BLaER1 (cell line): ENCODE data around the gene PCDHGA5.
"Not testable (repeated sequence)": the region's sequence is repeated elsewhere in the genome, so short reads cannot be mapped to it uniquely, and the experiment has no call there.

ENCODE experiments used
- H3K27ac ChIP-seq: shearing (Covaris generic); formaldehyde crosslinking; 2 replicates; pipeline ENCODE4 v1.8.1; 2022
- H3K27me3 ChIP-seq: shearing (Covaris generic); formaldehyde crosslinking; 2 replicates; pipeline ENCODE4 v1.8.1; 2022
- H3K36me3 ChIP-seq: shearing (Covaris generic); formaldehyde crosslinking; 2 replicates; pipeline ENCODE4 v1.8.1; 2022
- H3K4me1 ChIP-seq: shearing (Covaris generic); formaldehyde crosslinking; 2 replicates; pipeline ENCODE4 v1.8.1; 2022
- H3K4me2 ChIP-seq: shearing (Covaris generic); formaldehyde crosslinking; 2 replicates; pipeline ENCODE4 v1.8.1; 2022
- H3K4me3 ChIP-seq: shearing (Covaris generic); formaldehyde crosslinking; 2 replicates; pipeline ENCODE4 v1.8.1; 2022
- H3K9ac ChIP-seq: shearing (Covaris generic); formaldehyde crosslinking; 2 replicates; pipeline ENCODE4 v1.8.1; 2022
- H3K9me3 ChIP-seq: shearing (Covaris generic); formaldehyde crosslinking; 2 replicates; pipeline ENCODE4 v1.8.1; 2022
- H4K20me1 ChIP-seq: shearing (Covaris generic); formaldehyde crosslinking; 2 replicates; pipeline ENCODE4 v1.8.1; 2022
- Cebpa-rat ChIP-seq: shearing (Covaris generic); IDR thresholded peaks from 2 replicates; pipeline ENCODE4 v1.8.1; 2022

PCDHGA5 gene

GRCh38 chr5:141363952-141364660 is at the start of gene PCDHGA5:
Gene PCDHGA5 (plus strand): TSS chr5:141364162. CDS start chr5:141364331, 169 bp downstream.
- no peak for TF ChIP-seq Cebpa-rat
- Histone ChIP-seq H3K9me3 (peaks cover 74% of the 10 kb centered on the region), H3K27ac (no peak within 1 kb of the TSS), H4K20me1 (no peaks in the 10 kb centered on the region), H3K9ac (no peak within 1 kb of the TSS), H3K27me3 (no peaks in the 10 kb centered on the region), H3K4me2 (no peak within 1 kb of the TSS), H3K36me3 (no peaks in the 10 kb centered on the region), H3K4me3 (no peak within 1 kb of the TSS), H3K4me1 (no peaks in the 10 kb centered on the region)

- Histone ChIP-seq H3K9me3 (peaks cover 98% of the 10 kb centered on the region), H3K36me3 (peaks cover 79% of the 10 kb centered on the region), H3K4me3 (peak overlapping the region; percentile 76)
- not testable (repeated sequence) for H3K27ac ChIP-seq, H3K9ac ChIP-seq, H3K4me2 ChIP-seq, H4K20me1 ChIP-seq, H3K4me1 ChIP-seq, H3K27me3 ChIP-seq
Observed at GRCh38 chr5:141316963-141317362, 47.0 kb upstream of the PCDHGA5 start.

GRCh38 chr5:141319202-141319601 is 44.8 kb upstream of the PCDHGA5 start:
- Histone ChIP-seq H4K20me1 (peaks cover 1% of the 10 kb centered on the region; the same call in 1 of the 2 replicates), H3K9me3 (peaks cover 91% of the 10 kb centered on the region), H3K4me3 (peak overlapping the region; percentile 76), H3K36me3 (peaks cover 57% of the 10 kb centered on the region), H3K4me2 (peak overlapping the region; percentile 69), H3K9ac (no peak overlapping the region), H3K4me1 (peaks cover 6% of the 10 kb centered on the region; the same call in 1 of the 2 replicates), H3K27ac (no peak overlapping the region), H3K27me3 (no peaks in the 10 kb centered on the region)
- TF ChIP-seq Cebpa-rat: no peak

GRCh38 chr5:141319699-141320098 is 44.3 kb upstream of the PCDHGA5 start:
- no peak for TF ChIP-seq Cebpa-rat
- Histone ChIP-seq H3K27ac (no peak overlapping the region), H3K4me2 (peak overlapping the region; percentile 69), H3K4me3 (peak overlapping the region; percentile 76), H3K9me3 (peaks cover 89% of the 10 kb centered on the region), H4K20me1 (no peaks in the 10 kb centered on the region), H3K27me3 (no peaks in the 10 kb centered on the region), H3K9ac (peak overlapping the region; percentile 91; the same call in 1 of the 2 replicates), H3K36me3 (peaks cover 53% of the 10 kb centered on the region), H3K4me1 (peaks cover 6% of the 10 kb centered on the region; the same call in 1 of the 2 replicates)

GRCh38 chr5:141320225-141321169 is 43.5 kb upstream of the PCDHGA5 start, which contains the start of gene TAF7:
Gene TAF7 (minus strand): TSS chr5:141320784. CDS start chr5:141320044, 740 bp downstream.
- H3K4me1 ChIP-seq: peaks cover 6% of the 10 kb centered on the region; the same call in 1 of the 2 replicates
- peak within 1 kb of the TSS; percentile 93 for H3K27ac ChIP-seq
- H3K36me3 ChIP-seq: peaks cover 45% of the 10 kb centered on the region
- H3K4me3 ChIP-seq: peak within 1 kb of the TSS; percentile 76
- no peaks in the 10 kb centered on the region for H3K27me3 ChIP-seq
- peaks cover 87% of the 10 kb centered on the region for H3K9me3 ChIP-seq
- peak within 1 kb of the TSS; percentile 69 for H3K4me2 ChIP-seq
- no peak for TF ChIP-seq Cebpa-rat
- H4K20me1 ChIP-seq: no peaks in the 10 kb centered on the region
- H3K9ac ChIP-seq: peak within 1 kb of the TSS; percentile 91

- no peak overlapping the region for H3K27ac ChIP-seq
- peaks cover 80% of the 10 kb centered on the region for H3K9me3 ChIP-seq
- no peaks in the 10 kb centered on the region for H3K27me3 ChIP-seq
- no peak overlapping the region for H3K9ac ChIP-seq
- peaks cover 12% of the 10 kb centered on the region for H3K4me1 ChIP-seq
- H3K36me3 ChIP-seq: peaks cover 31% of the 10 kb centered on the region
- no peak for TF ChIP-seq Cebpa-rat
- H4K20me1 ChIP-seq: no peaks in the 10 kb centered on the region
- H3K4me2 ChIP-seq: no peak overlapping the region
- no peak overlapping the region for H3K4me3 ChIP-seq
Observed at GRCh38 chr5:141322261-141322660, 41.7 kb upstream of the PCDHGA5 start.

- Histone ChIP-seq H3K4me3 (peak overlapping the region; percentile 67), H3K4me1 (peaks cover 9% of the 10 kb centered on the region), H3K9me3 (peaks cover 81% of the 10 kb centered on the region), H4K20me1 (no peaks in the 10 kb centered on the region), H3K9ac (peak overlapping the region; percentile 82), H3K27me3 (no peaks in the 10 kb centered on the region), H3K4me2 (peak overlapping the region; percentile 69), H3K36me3 (peaks cover 26% of the 10 kb centered on the region), H3K27ac (peak overlapping the region; percentile 84)
- TF ChIP-seq Cebpa-rat: no peak
Observed at GRCh38 chr5:141326088-141326854, 37.7 kb upstream of the PCDHGA5 start.

GRCh38 chr5:141328231-141328630 is 35.7 kb upstream of the PCDHGA5 start:
- H3K4me1 ChIP-seq: peaks cover 6% of the 10 kb centered on the region
- TF ChIP-seq Cebpa-rat: no peak
- no peak overlapping the region for H3K27ac ChIP-seq

More at GRCh38 chr5:141328231-141328630, 35.7 kb upstream of the PCDHGA5 start:
- Histone ChIP-seq H3K9me3 (peaks cover 82% of the 10 kb centered on the region), H3K27me3 (no peaks in the 10 kb centered on the region), H3K4me3 (0 out of 2 replicates have a peak overlapping the region, but pooled peaks have one; percentile 4), H3K4me2 (no peak overlapping the region), H4K20me1 (no peaks in the 10 kb centered on the region), H3K9ac (no peak overlapping the region), H3K36me3 (peaks cover 41% of the 10 kb centered on the region)
